Activated naive CD4-positive, alpha-beta T cell treated with anti-CD3 and anti-CD28 coated beads, Interleukin-2, amount 10 ng/mL, durations not matched to agents 7 days and 5 days (primary cell): ENCODE results near the gene FOXK2.

Experiments used
- CTCF ChIA-PET: fragments of 350-600 bp; sonication (Branson Sonifier 250); formaldehyde crosslinking; loops from one replicate; lab custom pipeline; 2021; ENCODE audit warnings: antibody characterized with exemption; lab: Charles Lee
- DNase-seq: peaks from one replicate; pipeline ENCODE4 v3.0.0-alpha.2; 2020
- H3K27ac Mint-ChIP-seq: one replicate; pipeline ENCODE4 v1.8.0; 2021; ENCODE audit warnings: mild to moderate bottlenecking, moderate library complexity, mixed read lengths
- H3K27me3 Mint-ChIP-seq: one replicate; pipeline ENCODE4 v1.8.0; 2021; ENCODE audit warnings: mild to moderate bottlenecking, mixed read lengths
- H3K36me3 Mint-ChIP-seq: one replicate; pipeline ENCODE4 v1.8.0; 2021; ENCODE audit warnings: mixed read lengths
- H3K4me1 Mint-ChIP-seq: one replicate; pipeline ENCODE4 v1.8.0; 2021; ENCODE audit warnings: mixed read lengths
- H3K4me3 Mint-ChIP-seq: one replicate; pipeline ENCODE4 v1.8.0; 2021; ENCODE audit warnings: mild to moderate bottlenecking, moderate library complexity, mixed read lengths
- H3K9me3 Mint-ChIP-seq: one replicate; pipeline ENCODE4 v1.8.0; 2021; ENCODE audit warnings: mixed read lengths

The FOXK2 gene

DNA sequence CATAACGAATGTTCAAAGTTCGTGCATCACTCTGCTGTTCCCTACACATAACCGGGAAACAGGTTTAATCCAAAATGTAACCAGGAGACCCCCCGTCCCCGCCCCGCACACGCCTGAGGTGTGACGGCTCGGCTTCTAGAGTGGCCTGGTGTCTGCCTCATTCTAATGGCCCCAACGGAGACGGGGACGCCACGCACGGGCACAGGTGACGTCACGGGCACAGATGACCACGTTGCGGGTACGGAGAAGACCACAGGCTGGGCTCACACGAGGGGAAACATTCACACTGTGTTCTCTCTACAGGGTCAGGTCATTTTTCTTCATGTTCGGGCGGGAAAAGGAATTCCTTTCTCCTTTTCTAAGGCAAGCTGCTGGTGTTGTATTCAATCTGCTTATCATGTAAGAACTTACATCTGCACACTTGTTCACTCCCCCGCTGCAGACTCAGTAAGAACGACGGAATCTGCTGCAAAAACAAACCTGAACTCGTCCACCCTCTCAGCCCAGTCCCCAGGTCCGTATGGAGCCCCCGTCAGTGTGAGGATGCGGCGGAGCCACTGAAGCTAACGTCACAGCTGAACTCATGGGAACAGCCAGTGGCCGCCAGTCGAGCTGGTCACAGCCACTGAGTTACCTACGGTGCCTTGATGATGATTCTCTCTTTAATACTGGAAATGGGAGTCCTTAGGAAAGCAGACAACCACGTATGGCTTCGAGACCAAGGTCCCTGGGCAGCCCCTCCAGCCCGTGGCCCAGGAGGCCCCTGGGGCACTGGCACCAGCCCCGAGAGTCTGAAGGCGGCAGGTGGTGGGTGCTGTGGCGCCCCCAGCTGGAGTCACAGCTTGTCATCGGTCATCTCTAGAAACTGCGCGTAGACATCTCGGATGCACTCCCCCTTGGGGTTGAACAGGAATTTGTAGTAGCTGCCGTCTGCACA, 95.8 kb downstream of the FOXK2 start:
- Mint-ChIP-seq H3K27ac (no peak overlapping the region), H3K27me3 (no peaks in the 10 kb centered on the region), H3K4me1 (no peaks in the 10 kb centered on the region), H3K36me3 (peaks cover 38% of the 10 kb centered on the region), H3K9me3 (no peaks in the 10 kb centered on the region), H3K4me3 (no peak overlapping the region)
- no peak for DNase-seq
- CTCF ChIA-PET: interaction anchor here (1.4 kb wide), 1 partner anchor 22 kb away, joined by 3 read pairs; no protein-coding TSS in a partner anchor

DNA sequence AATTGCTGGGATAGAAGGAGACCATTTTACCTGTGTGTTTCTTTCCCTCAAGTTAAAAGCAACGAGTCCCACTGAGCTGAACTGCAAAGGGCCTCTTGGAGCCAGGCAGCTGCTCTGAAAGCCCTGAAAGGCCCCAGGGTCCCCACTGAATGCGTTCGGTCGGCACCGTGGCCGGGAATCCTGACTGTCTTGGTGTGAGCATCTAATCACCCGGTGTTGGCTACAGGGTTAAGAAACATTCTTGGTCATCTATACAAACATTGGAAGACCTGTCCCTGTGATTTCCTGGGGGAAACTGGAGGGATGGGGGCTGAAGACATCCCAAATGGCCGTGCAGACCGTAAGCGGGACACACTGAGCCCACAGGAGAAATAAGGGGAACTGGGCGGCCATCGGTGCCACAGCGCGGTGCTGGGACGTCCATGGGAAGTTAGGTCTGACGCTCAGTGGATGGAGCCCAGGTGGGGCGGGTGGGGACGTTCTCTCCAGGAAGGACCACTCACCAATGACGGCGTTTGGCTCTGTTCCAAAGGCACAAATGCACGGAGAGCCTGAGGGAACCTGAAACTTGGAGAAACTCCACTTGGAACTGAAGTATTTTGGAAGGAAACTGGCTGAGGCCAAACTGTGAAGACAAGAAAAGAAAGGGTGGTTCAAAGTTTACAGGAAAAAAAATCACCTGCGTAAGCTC, 96.6 kb downstream of the FOXK2 start:
- Mint-ChIP-seq H3K4me3 (no peak overlapping the region), H3K27ac (no peak overlapping the region), H3K4me1 (no peaks in the 10 kb centered on the region), H3K36me3 (peaks cover 43% of the 10 kb centered on the region), H3K27me3 (no peaks in the 10 kb centered on the region), H3K9me3 (no peaks in the 10 kb centered on the region)
- no peak for DNase-seq
- CTCF ChIA-PET: interaction anchor here (0.7 to 1.4 kb wide), 2 partner anchors 21 to 316 kb away, joined by 3 read pairs; no protein-coding TSS in a partner anchor

DNA sequence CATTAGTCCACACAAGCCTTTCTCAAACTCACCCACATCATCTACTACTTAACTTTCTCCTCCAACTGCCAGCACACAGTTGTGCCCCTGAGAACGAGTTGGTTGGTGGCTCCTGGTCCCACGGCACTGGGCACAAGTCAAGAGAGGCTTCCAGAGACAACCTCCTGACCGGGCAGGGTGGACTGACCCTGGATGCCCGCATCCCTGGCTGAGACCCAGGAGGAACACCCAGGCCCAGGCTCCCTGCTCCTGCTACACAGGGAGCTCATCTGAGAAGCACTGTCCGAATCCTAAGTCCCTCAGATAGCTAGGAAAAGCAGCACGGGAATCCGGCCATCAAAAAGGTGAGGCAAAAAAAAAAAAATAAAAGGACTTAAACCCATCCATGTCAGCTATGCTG, 99.7 kb downstream of the FOXK2 start:
- Mint-ChIP-seq H3K36me3 (peaks cover 55% of the 10 kb centered on the region), H3K4me3 (no peak overlapping the region), H3K4me1 (no peaks in the 10 kb centered on the region), H3K27me3 (no peaks in the 10 kb centered on the region), H3K9me3 (no peaks in the 10 kb centered on the region), H3K27ac (peak overlapping the region; percentile 33)
- no peak for DNase-seq
- CTCF ChIA-PET: no interaction called here

DNA sequence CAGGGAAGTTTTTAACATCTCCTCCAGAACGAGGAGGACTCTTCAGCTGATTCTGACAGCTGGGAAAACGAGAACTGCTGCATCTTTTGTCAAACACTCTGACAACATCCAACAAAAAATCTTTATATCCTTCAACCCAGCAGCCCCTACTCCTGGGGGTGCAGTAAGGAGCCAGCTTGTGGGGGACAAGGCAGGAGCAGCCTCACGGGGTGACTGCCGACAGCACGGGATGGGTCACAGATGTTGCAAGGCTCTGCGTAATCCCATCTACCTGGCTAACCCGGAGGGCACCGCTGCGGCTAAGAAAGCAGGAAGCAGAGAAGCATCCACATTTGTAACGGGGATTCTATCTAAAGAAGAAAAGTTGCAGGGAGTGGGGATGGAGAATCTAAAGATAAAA, 100.1 kb downstream of the FOXK2 start:
- peaks cover 54% of the 10 kb centered on the region for H3K36me3 Mint-ChIP-seq
- CTCF ChIA-PET: no interaction called here
- no peaks in the 10 kb centered on the region for H3K9me3 Mint-ChIP-seq

DNA sequence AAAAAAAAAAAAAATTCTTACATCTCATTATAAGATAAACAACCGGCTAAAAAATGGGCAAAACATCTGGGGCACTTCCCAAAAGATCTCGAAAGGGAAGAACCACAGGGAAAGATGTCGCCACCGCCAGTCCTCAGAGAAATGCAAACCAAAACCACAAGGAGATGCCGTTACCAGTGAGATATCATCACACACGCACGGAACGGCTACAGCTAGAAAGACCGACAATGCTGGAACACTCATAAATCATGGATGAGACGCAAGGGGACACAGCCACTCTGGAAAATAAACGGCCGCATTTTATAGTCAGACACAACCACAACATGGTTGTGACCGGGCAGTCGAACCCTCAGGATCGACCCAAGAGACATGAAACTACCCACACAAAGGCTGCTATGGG, 104.2 kb downstream of the FOXK2 start:
- no peaks in the 10 kb centered on the region for H3K9me3 Mint-ChIP-seq
- H3K27ac Mint-ChIP-seq: peak overlapping the region; percentile 16
- H3K36me3 Mint-ChIP-seq: peaks cover 55% of the 10 kb centered on the region
- H3K4me1 Mint-ChIP-seq: no peaks in the 10 kb centered on the region
- no peaks in the 10 kb centered on the region for H3K27me3 Mint-ChIP-seq
- no peak overlapping the region for H3K4me3 Mint-ChIP-seq
- CTCF ChIA-PET: no interaction called here
- no peak for DNase-seq

More for the DNA sequence above, 100.1 kb downstream of the FOXK2 start:
- H3K4me1 Mint-ChIP-seq: no peaks in the 10 kb centered on the region
- H3K27me3 Mint-ChIP-seq: no peaks in the 10 kb centered on the region
- H3K4me3 Mint-ChIP-seq: no peak overlapping the region
- no peak overlapping the region for H3K27ac Mint-ChIP-seq
- no peak for DNase-seq

DNA sequence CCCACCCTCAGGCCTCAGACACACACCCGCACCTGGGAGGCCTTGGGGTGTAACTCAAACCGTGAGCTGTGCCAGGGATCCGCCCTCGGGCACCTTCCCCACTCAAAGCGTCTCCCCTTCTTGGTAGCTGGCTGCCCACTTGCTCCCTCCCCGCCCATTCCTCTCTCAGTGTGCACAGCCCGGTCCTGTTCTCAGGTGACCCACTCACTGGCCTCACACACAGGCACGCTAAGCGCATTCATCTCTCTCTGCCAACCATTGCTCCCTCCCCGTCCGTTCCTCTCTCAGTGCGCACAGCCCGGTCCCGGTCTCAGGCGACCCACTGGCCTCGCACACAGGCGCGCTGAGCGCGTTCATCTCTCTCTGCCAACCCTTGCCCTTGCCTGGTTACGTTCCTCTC, 107.9 kb downstream of the FOXK2 start:
- DNase-seq: no peak
- Mint-ChIP-seq H3K36me3 (peaks cover 38% of the 10 kb centered on the region), H3K27ac (no peak overlapping the region), H3K4me3 (no peak overlapping the region), H3K27me3 (no peaks in the 10 kb centered on the region), H3K9me3 (no peaks in the 10 kb centered on the region), H3K4me1 (no peaks in the 10 kb centered on the region)
- CTCF ChIA-PET: no interaction called here

DNA sequence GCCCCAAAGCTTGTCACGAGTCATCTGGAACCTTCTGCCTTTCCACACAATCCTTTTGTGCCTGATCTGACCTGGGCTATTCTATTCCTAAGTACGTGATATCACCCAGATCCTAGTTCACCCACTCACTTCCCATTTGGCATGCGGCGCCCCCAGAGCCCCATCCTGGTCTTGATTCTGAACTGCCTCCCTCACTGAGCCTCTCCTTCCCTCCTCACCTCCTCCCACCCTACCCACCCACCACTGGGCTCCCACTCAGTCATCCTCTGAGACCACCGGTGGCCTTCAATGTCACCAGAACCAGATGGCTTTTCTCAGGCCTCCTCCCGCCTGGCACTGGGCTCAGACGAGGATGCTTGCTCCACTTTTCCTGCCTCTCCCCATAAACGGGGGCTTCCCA, 110.2 kb downstream of the FOXK2 start:
- CTCF ChIA-PET: interaction anchor here (1.0 kb wide), 1 partner anchor 19 kb away, joined by 3 read pairs; no protein-coding TSS in a partner anchor
- peak overlapping the region; percentile 46 for H3K27ac Mint-ChIP-seq

DNA sequence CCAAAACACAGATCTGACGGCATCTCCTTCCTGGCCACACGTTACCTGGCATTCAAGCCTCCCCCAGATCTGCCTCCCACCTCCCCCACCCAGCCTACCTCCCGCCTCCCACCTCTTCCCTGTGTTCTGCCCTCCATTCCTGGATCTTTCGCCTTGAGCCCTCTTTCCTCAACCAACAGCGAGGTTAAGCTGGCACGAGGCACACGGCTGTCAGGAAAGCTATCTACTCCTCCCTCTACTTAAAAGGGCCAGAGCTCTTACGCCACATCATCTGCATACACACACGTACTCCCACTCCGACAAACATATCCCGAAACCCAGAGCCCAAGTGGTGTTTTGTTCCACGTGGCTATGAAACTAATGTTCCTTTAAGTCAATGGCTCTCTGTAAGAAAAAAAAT, 110.7 kb downstream of the FOXK2 start:
- no peak for DNase-seq
- Mint-ChIP-seq H3K4me1 (peaks cover 3% of the 10 kb centered on the region), H3K36me3 (peaks cover 33% of the 10 kb centered on the region), H3K27me3 (no peaks in the 10 kb centered on the region), H3K4me3 (no peak overlapping the region), H3K9me3 (no peaks in the 10 kb centered on the region), H3K27ac (no peak overlapping the region)
- CTCF ChIA-PET: no interaction called here

More for the DNA sequence above, 110.2 kb downstream of the FOXK2 start:
- DNase-seq: no peak
- Mint-ChIP-seq H3K4me3 (no peak overlapping the region), H3K4me1 (peaks cover 1% of the 10 kb centered on the region), H3K36me3 (peaks cover 35% of the 10 kb centered on the region), H3K27me3 (no peaks in the 10 kb centered on the region), H3K9me3 (no peaks in the 10 kb centered on the region)

DNA sequence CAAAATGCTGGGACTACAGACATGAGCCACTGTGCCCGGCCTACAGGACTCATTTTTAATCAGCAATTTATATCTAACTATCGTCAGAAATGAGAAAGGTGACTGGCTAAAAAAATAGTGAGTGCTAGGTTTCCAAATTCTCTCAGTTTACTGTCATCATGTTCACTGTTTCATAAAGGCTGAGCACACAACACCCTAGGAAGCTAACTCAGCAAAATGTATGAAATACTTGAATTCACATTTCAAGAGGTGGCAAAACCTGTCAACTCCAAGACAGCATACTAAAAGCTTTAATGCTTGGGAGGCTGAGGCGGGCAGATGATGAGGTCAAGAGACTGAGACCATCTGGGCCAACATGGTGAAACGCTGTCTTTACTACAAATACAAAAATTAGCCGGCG, 112.0 kb downstream of the FOXK2 start:
- H3K4me3 Mint-ChIP-seq: no peak overlapping the region
- no peaks in the 10 kb centered on the region for H3K9me3 Mint-ChIP-seq
- no peak overlapping the region for H3K27ac Mint-ChIP-seq
- no peaks in the 10 kb centered on the region for H3K27me3 Mint-ChIP-seq
- H3K4me1 Mint-ChIP-seq: peaks cover 6% of the 10 kb centered on the region
- CTCF ChIA-PET: interaction anchor here (1.5 kb wide), 1 partner anchor 16 kb away, joined by 3 read pairs; no protein-coding TSS in a partner anchor
- DNase-seq: no peak
- peaks cover 36% of the 10 kb centered on the region for H3K36me3 Mint-ChIP-seq

DNA sequence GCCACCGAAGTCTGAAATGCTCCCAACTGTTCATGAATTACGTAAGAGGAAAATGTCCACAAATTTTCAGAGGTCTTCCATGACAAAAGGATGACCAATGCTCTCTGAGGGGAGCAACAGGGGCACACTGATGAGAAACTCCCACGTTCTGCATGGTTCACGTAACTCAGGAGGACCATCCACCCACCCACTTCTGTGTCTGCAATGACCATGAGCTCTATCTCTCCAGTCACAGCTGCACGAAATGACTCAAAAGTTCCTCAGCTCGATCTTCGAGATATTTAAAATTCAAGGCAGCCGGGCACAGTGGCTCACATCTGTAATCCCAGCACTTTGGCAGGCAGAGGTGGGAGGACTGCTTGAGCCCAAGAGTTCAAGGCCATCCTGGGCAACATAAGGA, 112.9 kb downstream of the FOXK2 start:
- Mint-ChIP-seq H3K27ac (no peak overlapping the region), H3K4me1 (peaks cover 11% of the 10 kb centered on the region), H3K4me3 (no peak overlapping the region), H3K36me3 (peaks cover 38% of the 10 kb centered on the region), H3K27me3 (no peaks in the 10 kb centered on the region), H3K9me3 (no peaks in the 10 kb centered on the region)
- no peak for DNase-seq
- CTCF ChIA-PET: interaction anchor here (1.5 kb wide), 1 partner anchor 15 kb away, joined by 3 read pairs; no protein-coding TSS in a partner anchor

DNA sequence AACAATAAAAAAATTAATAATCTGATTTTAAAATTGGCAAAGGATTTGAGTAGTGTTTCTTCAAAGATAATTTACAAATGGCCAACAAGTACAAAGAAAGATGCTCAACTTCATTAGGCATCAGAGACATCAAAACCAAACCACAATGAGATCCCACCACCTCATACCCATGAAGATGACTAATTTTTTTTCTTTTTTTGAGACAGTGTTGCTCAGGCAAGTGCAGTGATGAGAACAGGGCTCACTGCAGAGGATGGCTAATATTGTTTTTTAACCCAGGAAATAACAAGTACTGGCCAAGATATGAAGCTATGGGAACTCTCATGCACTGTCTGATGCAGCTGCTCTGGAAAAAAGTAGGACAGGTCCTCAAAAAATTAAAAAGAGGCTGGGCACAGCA, 113.8 kb downstream of the FOXK2 start:
- DNase-seq: no peak
- peaks cover 32% of the 10 kb centered on the region for H3K36me3 Mint-ChIP-seq
- CTCF ChIA-PET: no interaction called here

DNA sequence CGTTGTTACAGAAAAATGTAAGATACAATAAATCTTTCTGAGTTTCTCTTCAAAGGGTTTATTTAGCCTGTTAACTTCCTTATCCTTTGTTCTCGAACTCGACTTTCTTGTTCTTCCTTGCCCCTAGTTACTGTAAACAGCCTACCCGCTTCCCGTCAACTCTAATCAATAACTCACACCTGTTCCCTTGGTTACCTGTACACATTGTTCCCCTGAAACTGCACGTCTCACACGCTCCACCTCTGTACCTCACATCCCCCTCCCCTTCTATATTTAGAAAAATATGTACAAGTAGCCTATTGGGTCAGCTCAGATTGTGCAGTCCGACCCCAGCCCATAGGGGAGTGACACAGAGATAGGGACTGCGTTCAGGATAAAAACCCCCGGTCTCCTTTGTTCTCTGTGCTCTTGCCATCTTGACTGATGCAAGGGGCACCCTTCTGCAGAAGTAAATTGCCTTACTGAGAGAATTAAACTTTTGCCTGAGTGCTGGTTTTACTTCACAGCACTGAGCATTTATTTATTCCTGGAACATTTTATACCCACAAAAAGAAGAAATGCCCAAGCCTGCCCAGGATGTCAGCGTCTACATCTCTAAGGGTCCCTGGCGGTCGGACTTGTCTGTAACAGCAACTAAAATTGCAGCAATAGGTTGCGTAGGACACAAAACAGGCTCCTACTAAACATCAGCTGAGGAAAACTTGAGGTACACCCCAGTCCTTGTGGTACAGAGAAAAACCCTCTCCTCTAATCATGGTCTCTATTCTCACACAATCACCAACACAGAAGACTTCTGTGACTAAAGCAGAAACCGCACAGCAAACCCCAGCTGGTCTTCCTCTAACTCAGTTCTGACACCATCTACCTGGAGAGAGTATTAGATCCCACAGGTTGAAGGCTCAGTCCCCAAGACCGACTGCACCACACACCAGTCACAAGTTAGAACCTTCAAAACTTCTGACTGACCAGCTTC, 117.4 kb downstream of the FOXK2 start:
- H3K27me3 Mint-ChIP-seq: no peaks in the 10 kb centered on the region
- no peaks in the 10 kb centered on the region for H3K9me3 Mint-ChIP-seq
- CTCF ChIA-PET: interaction anchor here (1.5 kb wide), 1 partner anchor 21 kb away, joined by 3 read pairs; no protein-coding TSS in a partner anchor
- no peak overlapping the region for H3K4me3 Mint-ChIP-seq
- no peak for DNase-seq
- peaks cover 17% of the 10 kb centered on the region for H3K4me1 Mint-ChIP-seq
- no peak overlapping the region for H3K27ac Mint-ChIP-seq
- peaks cover 43% of the 10 kb centered on the region for H3K36me3 Mint-ChIP-seq

More for the DNA sequence above, 113.8 kb downstream of the FOXK2 start:
- Mint-ChIP-seq H3K27me3 (no peaks in the 10 kb centered on the region), H3K4me3 (no peak overlapping the region), H3K4me1 (peaks cover 14% of the 10 kb centered on the region), H3K9me3 (no peaks in the 10 kb centered on the region), H3K27ac (no peak overlapping the region)

DNA sequence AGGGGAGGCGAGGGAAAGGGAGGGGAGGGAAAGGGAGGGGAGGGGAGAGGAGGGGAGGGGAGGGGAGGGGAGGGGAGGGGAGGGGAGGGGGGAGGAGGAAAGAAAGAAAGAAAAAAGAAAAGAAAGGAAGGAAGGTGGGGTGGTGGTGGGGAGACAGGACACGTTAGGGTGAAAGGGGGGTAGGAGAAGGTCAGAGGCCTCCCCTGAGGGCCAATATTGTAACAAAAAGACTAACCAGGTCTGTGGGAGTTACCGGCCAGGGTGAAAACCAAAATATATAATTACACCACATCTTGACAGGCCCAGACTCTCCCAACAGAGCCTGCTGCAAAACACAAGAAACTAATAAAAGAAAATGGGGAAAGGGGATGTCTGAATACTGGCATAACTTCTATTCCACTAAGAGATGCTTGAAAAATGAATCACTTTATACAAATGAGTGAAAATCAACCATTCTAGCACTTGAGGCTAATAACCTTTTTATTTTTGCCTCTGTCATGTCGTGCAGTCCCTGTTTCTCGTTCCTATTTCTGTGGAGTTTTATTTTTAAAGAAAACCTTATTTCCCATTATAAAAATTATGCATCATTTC, 118.7 kb downstream of the FOXK2 start:
- H3K4me3 Mint-ChIP-seq: no peak overlapping the region
- CTCF ChIA-PET: interaction anchor here (1.5 kb wide), 1 partner anchor 23 kb away, joined by 3 read pairs; no protein-coding TSS in a partner anchor
- peaks cover 46% of the 10 kb centered on the region for H3K36me3 Mint-ChIP-seq
- no peaks in the 10 kb centered on the region for H3K27me3 Mint-ChIP-seq
- H3K4me1 Mint-ChIP-seq: peaks cover 17% of the 10 kb centered on the region
- H3K27ac Mint-ChIP-seq: no peak overlapping the region
- DNase-seq: no peak
- H3K9me3 Mint-ChIP-seq: no peaks in the 10 kb centered on the region
